Astrocyte (in vitro differentiated cells and primary cell): ENCODE measurements around the gene CFD. TPM values are rescaled to one million over a fixed set of nuclear protein-coding genes. Genes with fewer than 3 reads are reported as not detected.

ENCODE experiments used
- DNase-seq: peaks from one replicate; pipeline ENCODE4 v3.0.0-alpha.2; 2010; ENCODE audit warnings: low read depth
- FAIRE-seq: peaks from 2 replicates; lab custom pipeline; 2011; peaks lifted over from hg19 to GRCh38; lab: Jason Lieb, UNC
- H2AFZ ChIP-seq: 2 replicates; pipeline ENCODE4 v1.6.0; 2012; ENCODE audit warnings: low read depth, low read length, inconsistent platforms
- H3K27ac ChIP-seq: 2 replicates; pipeline ENCODE4 v1.5.1; 2011; ENCODE audit warnings: low read depth, low read length, inconsistent platforms
- H3K27me3 ChIP-seq: 2 replicates; pipeline ENCODE4 v1.6.0; 2011; ENCODE audit warnings: low read length, inconsistent platforms; ENCODE audit not compliant: insufficient read depth
- H3K36me3 ChIP-seq: 2 replicates; pipeline ENCODE4 v1.5.1; 2011; ENCODE audit warnings: low read length, inconsistent platforms; ENCODE audit not compliant: insufficient read depth
- H3K4me1 ChIP-seq: 2 replicates; pipeline ENCODE4 v1.5.1; 2011; ENCODE audit warnings: low read length, inconsistent platforms; ENCODE audit not compliant: insufficient read depth
- H3K4me2 ChIP-seq: 2 replicates; pipeline ENCODE4 v1.6.0; 2012; ENCODE audit warnings: low read length, inconsistent platforms
- H3K4me3 ChIP-seq: 2 replicates; pipeline ENCODE4 v1.5.1; 2011; ENCODE audit warnings: low read depth, mild to moderate bottlenecking, low read length, inconsistent platforms; ENCODE audit not compliant: insufficient read depth
- H3K79me2 ChIP-seq: 2 replicates; pipeline ENCODE4 v1.6.0; 2012; ENCODE audit warnings: mild to moderate bottlenecking, low read length, inconsistent platforms; ENCODE audit not compliant: insufficient read depth
- H3K9ac ChIP-seq: 2 replicates; pipeline ENCODE4 v1.6.0; 2012; ENCODE audit warnings: mild to moderate bottlenecking, low read length, inconsistent platforms
- H3K9me3 ChIP-seq: 2 replicates; pipeline ENCODE4 v1.5.1; 2012; ENCODE audit warnings: low read depth, mild to moderate bottlenecking, low read length, inconsistent platforms; ENCODE audit not compliant: insufficient read depth
- H4K20me1 ChIP-seq: 2 replicates; pipeline ENCODE4 v1.6.0; 2012; ENCODE audit warnings: low read length, inconsistent platforms; ENCODE audit not compliant: insufficient read depth
- H3K27ac Mint-ChIP-seq: one replicate; pipeline ENCODE4 v1.8.0; 2021; ENCODE audit warnings: mild to moderate bottlenecking, mixed read lengths; ENCODE audit not compliant: unreplicated experiment
- H3K27me3 Mint-ChIP-seq: one replicate; pipeline ENCODE4 v1.8.0; 2021; ENCODE audit warnings: low read depth, mixed read lengths; ENCODE audit not compliant: unreplicated experiment
- H3K36me3 Mint-ChIP-seq: one replicate; pipeline ENCODE4 v1.8.0; 2021; ENCODE audit warnings: low read depth, mixed read lengths; ENCODE audit not compliant: unreplicated experiment
- H3K4me1 Mint-ChIP-seq: one replicate; pipeline ENCODE4 v1.8.0; 2021; ENCODE audit warnings: low read depth, mixed read lengths; ENCODE audit not compliant: unreplicated experiment
- H3K4me3 Mint-ChIP-seq: one replicate; pipeline ENCODE4 v1.8.0; 2021; ENCODE audit warnings: mild to moderate bottlenecking, moderate library complexity, mixed read lengths; ENCODE audit not compliant: unreplicated experiment
- H3K9me3 Mint-ChIP-seq: one replicate; pipeline ENCODE4 v1.8.0; 2021; ENCODE audit warnings: mild to moderate bottlenecking, mixed read lengths; ENCODE audit not compliant: unreplicated experiment
- CTCF ChIP-seq: IDR thresholded peaks from 2 replicates; pipeline ENCODE4 v1.5.1; 2011; ENCODE audit warnings: low read depth, mild to moderate bottlenecking, inconsistent platforms, low read length, moderate library complexity; ENCODE audit not compliant: insufficient read depth
- EZH2 ChIP-seq: IDR thresholded peaks from 2 replicates; pipeline ENCODE4 v1.6.1; 2012; ENCODE audit warnings: mild to moderate bottlenecking, low read length, inconsistent platforms; ENCODE audit not compliant: insufficient read depth
- total RNA-seq: library from RNA; stranded (reverse); gene quantifications from 2 replicates; pipeline ENCODE4 v1.2.1, GENCODE V29; 2021

The CFD gene
- total RNA-seq, 1 donor from 2014 or later, result 0.59 TPM

GRCh38 chr19:821231-821824 lies 38.1 kb upstream of the CFD start:
- Mint-ChIP-seq H3K9me3 (no peaks in the 10 kb centered on the region), H3K4me3 (peak overlapping the region; percentile 76), H3K27me3 (no peaks in the 10 kb centered on the region), H3K4me1 (no peaks in the 10 kb centered on the region), H3K27ac (no peak overlapping the region), H3K36me3 (no peaks in the 10 kb centered on the region)
- H3K36me3 ChIP-seq, result no peaks in the 10 kb centered on the region
- H3K9me3 ChIP-seq, result no peaks in the 10 kb centered on the region
- FAIRE-seq (no peak), DNase-seq (no peak)
- peaks cover 2% of the 10 kb centered on the region for H4K20me1 ChIP-seq
- no peak overlapping the region for H3K4me3 ChIP-seq
- H3K27ac ChIP-seq, result no peak overlapping the region
- peaks cover 2% of the 10 kb centered on the region for H3K27me3 ChIP-seq
- H3K79me2 ChIP-seq, result no peaks in the 10 kb centered on the region
- no peaks in the 10 kb centered on the region for H3K4me1 ChIP-seq
- no peak overlapping the region for H2AFZ ChIP-seq
- no peak overlapping the region for H3K9ac ChIP-seq
- TF ChIP-seq EZH2 (peak; percentile 69), CTCF (no peak)
- peak overlapping the region; percentile 77 for H3K4me2 ChIP-seq

GRCh38 chr19:821825-822503 lies 37.5 kb upstream of the CFD start, which contains the start of gene PLPPR3:
PLPPR3 (minus strand) TSS chr19:821955; CDS start chr19:821559, 396 bp downstream.
- Mint-ChIP-seq H3K27ac (peak within 1 kb of the TSS; percentile 26), H3K4me1 (no peaks in the 10 kb centered on the region), H3K27me3 (no peaks in the 10 kb centered on the region), H3K36me3 (no peaks in the 10 kb centered on the region), H3K4me3 (peak within 1 kb of the TSS; percentile 77), H3K9me3 (no peaks in the 10 kb centered on the region)
- Histone ChIP-seq H3K4me2 (peak within 1 kb of the TSS; percentile 77), H3K9ac (no peak within 1 kb of the TSS), H3K4me1 (no peaks in the 10 kb centered on the region), H4K20me1 (no peaks in the 10 kb centered on the region), H3K36me3 (no peaks in the 10 kb centered on the region), H3K79me2 (no peaks in the 10 kb centered on the region), H2AFZ (no peak within 1 kb of the TSS), H3K9me3 (no peaks in the 10 kb centered on the region), H3K27ac (no peak within 1 kb of the TSS), H3K27me3 (peaks cover 2% of the 10 kb centered on the region), H3K4me3 (no peak within 1 kb of the TSS)
- FAIRE-seq (no peak), DNase-seq (no peak)
- TF ChIP-seq EZH2, result peak; percentile 63
- no peak for TF ChIP-seq CTCF
